Smooth muscle cell (in vitro differentiated cells): ENCODE results near the gene SRRM5. TPM values are rescaled to one million over a fixed set of nuclear protein-coding genes. Genes with fewer than 3 reads are reported as not detected.

Experiments
- DNase-seq: peaks from one replicate; lab custom pipeline; 2025; ENCODE audit not compliant: unreplicated experiment; lab: John Stamatoyannopoulos, UW
- H2AFZ ChIP-seq: fragments of 200-600 bp; sonication (generic); 2 replicates; pipeline ENCODE4 v1.6.0; 2016; ENCODE audit warnings: antibody characterized with exemption, low read depth, mild to moderate bottlenecking
- H3F3A ChIP-seq: fragments of 200-600 bp; sonication (generic); 2 replicates; pipeline ENCODE4 v1.6.0; 2017; ENCODE audit warnings: antibody characterized with exemption, low read depth
- H3K27ac ChIP-seq: fragments of 200-600 bp; sonication (generic); 2 replicates; pipeline ENCODE4 v1.5.1; 2016; ENCODE audit warnings: low read depth, mild to moderate bottlenecking
- H3K27me3 ChIP-seq: fragments of 200-600 bp; sonication (generic); 2 replicates; pipeline ENCODE4 v1.6.1; 2016; ENCODE audit warnings: low read depth, mild to moderate bottlenecking
- H3K36me3 ChIP-seq: fragments of 200-600 bp; sonication (generic); 2 replicates; pipeline ENCODE4 v1.5.1; 2016; ENCODE audit warnings: low read depth
- H3K4me1 ChIP-seq: fragments of 200-600 bp; sonication (generic); 2 replicates; pipeline ENCODE4 v1.5.1; 2016; ENCODE audit warnings: low read depth
- H3K4me2 ChIP-seq: fragments of 200-600 bp; sonication (generic); 2 replicates; pipeline ENCODE4 v1.6.0; 2016; ENCODE audit warnings: mild to moderate bottlenecking
- H3K4me3 ChIP-seq: fragments of 200-600 bp; sonication (generic); 2 replicates; pipeline ENCODE4 v1.5.1; 2016; ENCODE audit warnings: mild to moderate bottlenecking
- H3K79me2 ChIP-seq: fragments of 200-600 bp; sonication (generic); 2 replicates; pipeline ENCODE4 v1.6.0; 2016; ENCODE audit warnings: low read depth, mild to moderate bottlenecking
- H3K9ac ChIP-seq: fragments of 200-600 bp; sonication (generic); 2 replicates; pipeline ENCODE4 v1.6.0; 2016; ENCODE audit warnings: low read depth
- H3K9me3 ChIP-seq: fragments of 200-600 bp; sonication (generic); replicated peaks from 2 replicates; pipeline ENCODE4 v1.5.1; 2016; ENCODE audit warnings: low read depth
- H4K20me1 ChIP-seq: fragments of 200-600 bp; sonication (generic); 2 replicates; pipeline ENCODE4 v1.6.0; 2016; ENCODE audit warnings: low read depth
- WGBS: methylation state at CpG from one replicate; pipeline ENCODE4 v1.1.7; 2016; ENCODE audit warnings: low lambda C conversion rate; 5-methylcytosine and 5-hydroxymethylcytosine counted together
- polyA plus RNA-seq: library from polyadenylated mRNA; unstranded; fragments of >200 nt; fragmentation: Nextera tagmentation; extraction: Ambion mirVana; gene quantifications from 2 replicates; pipeline ENCODE4 v1.2.1, GENCODE V29; 2016
- total RNA-seq: library from RNA; depleted of rRNA; stranded (reverse); fragments of >200 nt; gene quantifications from 2 replicates; pipeline ENCODE4 v1.2.3, GENCODE V29; 2014
- TF ChIP-seq, protein P1 (sequence below): fragments of 200-600 bp; sonication (generic); IDR thresholded peaks from 2 replicates; pipeline ENCODE4 v1.5.1; 2017; ENCODE audit warnings: borderline replicate concordance, mild to moderate bottlenecking, antibody characterized with exemption; ENCODE audit not compliant: insufficient read depth, poor library complexity, severe bottlenecking

The SRRM5 gene
- total and polyA plus RNA-seq, 2 experiments from 2014 or later, result 0.27 TPM; not detected in 1

- TF ChIP-seq, protein P1, sequence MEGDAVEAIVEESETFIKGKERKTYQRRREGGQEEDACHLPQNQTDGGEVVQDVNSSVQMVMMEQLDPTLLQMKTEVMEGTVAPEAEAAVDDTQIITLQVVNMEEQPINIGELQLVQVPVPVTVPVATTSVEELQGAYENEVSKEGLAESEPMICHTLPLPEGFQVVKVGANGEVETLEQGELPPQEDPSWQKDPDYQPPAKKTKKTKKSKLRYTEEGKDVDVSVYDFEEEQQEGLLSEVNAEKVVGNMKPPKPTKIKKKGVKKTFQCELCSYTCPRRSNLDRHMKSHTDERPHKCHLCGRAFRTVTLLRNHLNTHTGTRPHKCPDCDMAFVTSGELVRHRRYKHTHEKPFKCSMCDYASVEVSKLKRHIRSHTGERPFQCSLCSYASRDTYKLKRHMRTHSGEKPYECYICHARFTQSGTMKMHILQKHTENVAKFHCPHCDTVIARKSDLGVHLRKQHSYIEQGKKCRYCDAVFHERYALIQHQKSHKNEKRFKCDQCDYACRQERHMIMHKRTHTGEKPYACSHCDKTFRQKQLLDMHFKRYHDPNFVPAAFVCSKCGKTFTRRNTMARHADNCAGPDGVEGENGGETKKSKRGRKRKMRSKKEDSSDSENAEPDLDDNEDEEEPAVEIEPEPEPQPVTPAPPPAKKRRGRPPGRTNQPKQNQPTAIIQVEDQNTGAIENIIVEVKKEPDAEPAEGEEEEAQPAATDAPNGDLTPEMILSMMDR, result no peak
- Histone ChIP-seq H3K36me3 (no peaks in the 10 kb centered on the region), H3K4me3 (peak overlapping the region; percentile 94), H2AFZ (peak overlapping the region; percentile 94), H3K9ac (peak overlapping the region; percentile 75), H3K27ac (peak overlapping the region; percentile 89), H3K79me2 (peaks cover 13% of the 10 kb centered on the region), H3K4me2 (peak overlapping the region; percentile 100), H3K27me3 (no peaks in the 10 kb centered on the region), H4K20me1 (no peaks in the 10 kb centered on the region), H3K4me1 (peaks cover 10% of the 10 kb centered on the region), H3K9me3 (no peaks in the 10 kb centered on the region), H3F3A (no peaks in the 10 kb centered on the region)
- no peak for DNase-seq
- 75% methylated on average over 37 of the region's 37 CpGs for WGBS
Measured at GRCh38 chr19:43575955-43576878, 35.7 kb upstream of the SRRM5 start.

GRCh38 chr19:43578787-43579186, 33.1 kb upstream of the SRRM5 start:
- TF ChIP-seq, protein P1, result no peak
- Histone ChIP-seq H3K27me3 (no peaks in the 10 kb centered on the region), H3K9ac (no peak overlapping the region), H3K79me2 (peaks cover 9% of the 10 kb centered on the region), H3K27ac (no peak overlapping the region), H3K4me3 (no peak overlapping the region), H3K4me2 (no peak overlapping the region), H4K20me1 (no peaks in the 10 kb centered on the region), H3K36me3 (no peaks in the 10 kb centered on the region), H2AFZ (no peak overlapping the region), H3K4me1 (peaks cover 10% of the 10 kb centered on the region), H3F3A (no peaks in the 10 kb centered on the region), H3K9me3 (no peaks in the 10 kb centered on the region)
- no peak for DNase-seq
- WGBS, result 96% methylated on average over 2 of the region's 3 CpGs

- no peak for DNase-seq
- no peaks in the 10 kb centered on the region for H3K27me3 ChIP-seq
- no peaks in the 10 kb centered on the region for H3F3A ChIP-seq
- no peak overlapping the region for H3K4me3 ChIP-seq
- H3K27ac ChIP-seq, result no peak overlapping the region
- no peaks in the 10 kb centered on the region for H3K36me3 ChIP-seq
- H2AFZ ChIP-seq, result no peak overlapping the region
- TF ChIP-seq, protein P1, result no peak
- H3K9ac ChIP-seq, result no peak overlapping the region
- H3K9me3 ChIP-seq, result no peaks in the 10 kb centered on the region
- 74% methylated on average over 7 of the region's 7 CpGs for WGBS
- H3K4me2 ChIP-seq, result peak overlapping the region; percentile 82
- peaks cover under 1% of the 10 kb centered on the region for H3K79me2 ChIP-seq
- no peaks in the 10 kb centered on the region for H3K4me1 ChIP-seq
- no peaks in the 10 kb centered on the region for H4K20me1 ChIP-seq
Measured at GRCh38 chr19:43581467-43581866, 30.4 kb upstream of the SRRM5 start.
